ENCODE results near the gene SLC11A1.

GRCh38 chr2:218389333-218390150 is 7.5 kb downstream of the SLC11A1 start:
- TF ChIP-seq GATA2 (IDR thresholded peaks at IDR 0.05; ENCODE audit: low read depth, low read length) = no peak
- TF ChIP-seq GATA3 (IDR thresholded peaks at IDR 0.05; ENCODE audit: low read depth, low read length) = no peak

All from SH-SY5Y (cell line).